ENCODE results near the gene KBTBD4.
"Not testable (repeated sequence)": the region's sequence is repeated elsewhere in the genome, so short reads cannot be mapped to it uniquely, and the experiment has no call there.

KBTBD4 gene

DNA sequence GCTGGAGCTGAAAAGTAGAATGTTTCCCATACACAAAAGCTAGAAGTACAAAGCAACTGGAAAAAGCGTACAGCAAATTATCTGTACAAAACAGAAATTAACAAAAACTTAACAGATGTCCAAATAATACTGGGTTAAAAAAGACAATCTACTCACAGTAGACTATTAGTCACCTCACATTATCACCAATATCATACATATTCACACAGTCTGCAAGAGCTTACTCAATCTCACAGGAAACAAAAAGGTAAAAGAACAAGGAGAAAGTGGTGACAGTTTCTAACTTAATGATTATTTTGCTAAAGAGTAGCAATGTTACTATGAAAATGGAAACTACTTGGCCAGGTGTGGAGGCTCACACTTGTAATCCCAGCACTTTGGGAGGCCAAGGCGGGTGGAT lies 37.7 kb downstream of the KBTBD4 start:
- DNase-seq (no peak), ATAC-seq (replicated peaks) (peak; percentile 70)
- Mint-ChIP-seq H3K36me3 (ENCODE audit: insufficient read depth) (peaks cover 12% of the 10 kb centered on the region), H3K27ac (peak overlapping the region; percentile 89 to 96), H3K4me3 (peak overlapping the region; percentile 74 to 78), H3K9me3 (no peaks in the 10 kb centered on the region), H3K27me3 (no peaks in the 10 kb centered on the region), H3K4me1 (ENCODE audit: low read depth in 2 of 2) (peaks cover 42 to 60% of the 10 kb centered on the region in 2 donors)

DNA sequence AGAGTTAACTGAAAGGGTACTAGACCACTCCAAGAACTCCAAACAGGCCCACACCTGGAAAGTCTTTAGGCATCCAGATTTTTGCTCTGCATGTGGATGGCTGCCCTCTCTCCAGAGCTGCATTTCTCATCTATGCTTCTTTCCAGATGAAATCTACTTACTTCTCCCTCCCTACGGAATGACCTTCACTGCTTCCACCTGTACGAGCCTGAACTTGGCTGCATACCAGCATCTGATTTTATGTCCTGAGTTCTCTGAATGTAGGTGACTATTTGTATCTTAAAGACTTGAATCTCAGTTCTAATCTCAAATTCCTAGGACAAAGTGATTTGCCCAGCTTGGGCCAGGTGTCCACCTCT lies 39.1 kb downstream of the KBTBD4 start:
- Mint-ChIP-seq H3K27ac (peak overlapping the region; percentile 62 to 96), H3K9me3 (no peaks in the 10 kb centered on the region), H3K36me3 (ENCODE audit: insufficient read depth) (peaks cover 25% of the 10 kb centered on the region), H3K4me1 (ENCODE audit: low read depth in 2 of 2) (peaks cover 44 to 61% of the 10 kb centered on the region in 2 donors), H3K4me3 (peak overlapping the region; percentile 74 to 78), H3K27me3 (no peaks in the 10 kb centered on the region)
- ATAC-seq (replicated peaks) (no peak), DNase-seq (no peak)

DNA sequence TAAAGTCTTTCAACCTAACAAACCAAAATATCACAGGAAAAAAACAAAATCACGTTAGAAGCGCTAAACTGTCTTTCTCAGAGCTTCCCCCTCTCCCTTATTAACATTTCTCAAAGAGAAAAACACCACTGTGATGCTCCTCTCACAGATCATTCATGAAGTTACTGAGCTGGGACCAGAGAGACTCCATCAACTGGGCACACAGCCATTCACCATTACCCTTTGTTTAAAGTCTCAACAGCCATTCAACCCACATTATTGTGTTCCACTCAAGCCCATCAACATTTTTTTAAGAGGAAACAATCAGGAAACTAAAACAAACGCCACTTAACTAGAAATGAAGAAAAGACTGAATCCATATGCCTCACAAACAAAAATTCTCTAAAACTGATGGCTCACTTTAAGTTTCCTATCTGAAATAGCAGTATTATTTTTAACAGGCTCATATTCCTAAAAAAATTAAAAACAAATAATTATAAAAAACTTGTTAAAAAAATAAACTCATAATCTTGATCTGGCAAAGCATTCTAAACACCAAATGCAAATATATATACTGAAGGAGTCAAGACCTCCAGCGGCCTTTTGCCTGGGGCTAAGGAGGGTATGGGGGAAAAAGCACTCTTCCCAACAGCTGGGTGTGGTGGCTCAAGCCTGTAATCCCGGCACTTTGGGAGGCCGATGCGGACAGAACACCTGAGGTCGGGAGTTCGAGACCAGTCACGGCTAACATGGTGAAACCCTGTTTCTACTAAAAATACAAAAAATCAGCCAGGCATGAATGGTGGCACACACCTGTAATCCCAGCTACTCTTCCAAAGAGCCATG lies 39.8 kb downstream of the KBTBD4 start:
- Mint-ChIP-seq H3K27ac (peak overlapping the region; percentile 62 to 96), H3K36me3 (ENCODE audit: insufficient read depth) (peaks cover 30% of the 10 kb centered on the region), H3K27me3 (no peaks in the 10 kb centered on the region), H3K9me3 (no peaks in the 10 kb centered on the region), H3K4me3 (peak overlapping the region; percentile 12 to 74), H3K4me1 (ENCODE audit: low read depth in 2 of 2) (peaks cover 40 to 54% of the 10 kb centered on the region in 2 donors)
- ATAC-seq (replicated peaks) = no peak
- DNase-seq = no peak

DNA sequence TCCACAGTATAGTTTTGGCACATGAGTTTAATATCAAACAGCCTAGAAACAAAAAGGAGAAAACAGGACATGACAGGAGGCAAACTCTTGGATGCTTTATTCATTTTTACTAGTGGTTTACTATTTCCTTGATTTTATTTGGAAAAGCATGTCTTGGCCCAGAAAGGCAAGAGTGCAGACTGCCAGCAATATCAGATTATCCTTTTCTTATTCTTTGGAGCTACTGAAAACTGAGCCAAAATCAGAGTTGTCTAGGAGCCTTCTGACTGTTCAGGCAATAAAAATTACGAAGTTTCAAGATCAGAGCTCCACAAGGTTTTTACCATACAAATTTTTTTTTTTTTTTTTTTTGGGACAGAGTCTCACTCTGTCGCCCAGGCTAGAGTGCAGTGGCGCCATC lies 41.9 kb downstream of the KBTBD4 start:
- H3K9me3 Mint-ChIP-seq = no peaks in the 10 kb centered on the region
- no peaks in the 10 kb centered on the region for H3K27me3 Mint-ChIP-seq
- peaks cover 35% of the 10 kb centered on the region for H3K36me3 Mint-ChIP-seq (ENCODE audit: insufficient read depth)
- DNase-seq (no peak), ATAC-seq (replicated peaks) (no peak)
- no peak overlapping the region for H3K4me3 Mint-ChIP-seq
- no peak overlapping the region for H3K27ac Mint-ChIP-seq
- peaks cover 39 to 51% of the 10 kb centered on the region in 2 donors for H3K4me1 Mint-ChIP-seq (ENCODE audit: low read depth in 2 of 2)

DNA sequence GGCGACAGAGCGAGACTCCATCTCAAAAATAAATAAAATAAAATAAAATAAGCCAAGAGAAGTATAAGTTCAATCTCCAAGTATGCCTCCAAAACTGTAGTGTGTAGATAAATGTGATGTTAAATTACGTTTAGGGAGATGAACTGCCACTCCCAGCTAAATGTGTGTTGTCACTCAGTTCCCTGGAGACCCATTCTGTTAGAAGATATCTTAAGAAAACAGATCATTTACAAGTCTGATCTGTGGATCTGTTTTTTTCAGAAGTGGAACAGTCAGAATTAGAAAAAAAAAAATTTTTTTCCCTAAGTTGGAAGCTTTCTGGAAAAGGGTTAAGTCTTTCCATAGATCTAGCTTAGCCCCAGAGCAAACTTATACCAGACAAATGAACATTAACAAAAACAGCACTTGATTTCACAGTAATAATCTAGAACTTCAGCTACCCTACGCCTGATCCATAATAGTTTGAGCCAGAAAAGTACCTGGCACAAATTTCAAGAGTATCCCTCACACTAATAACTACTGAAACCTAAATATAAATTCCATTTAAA lies 44.0 kb downstream of the KBTBD4 start:
- Mint-ChIP-seq H3K4me1 (ENCODE audit: low read depth in 2 of 2) (peaks cover 41 to 50% of the 10 kb centered on the region in 2 donors), H3K36me3 (ENCODE audit: insufficient read depth) (peaks cover 35% of the 10 kb centered on the region), H3K27ac (no peak overlapping the region), H3K9me3 (no peaks in the 10 kb centered on the region), H3K27me3 (no peaks in the 10 kb centered on the region), H3K4me3 (peak overlapping the region in 1 of 2 donors; percentile 54)
- no peak for DNase-seq
- ATAC-seq (replicated peaks) = no peak

DNA sequence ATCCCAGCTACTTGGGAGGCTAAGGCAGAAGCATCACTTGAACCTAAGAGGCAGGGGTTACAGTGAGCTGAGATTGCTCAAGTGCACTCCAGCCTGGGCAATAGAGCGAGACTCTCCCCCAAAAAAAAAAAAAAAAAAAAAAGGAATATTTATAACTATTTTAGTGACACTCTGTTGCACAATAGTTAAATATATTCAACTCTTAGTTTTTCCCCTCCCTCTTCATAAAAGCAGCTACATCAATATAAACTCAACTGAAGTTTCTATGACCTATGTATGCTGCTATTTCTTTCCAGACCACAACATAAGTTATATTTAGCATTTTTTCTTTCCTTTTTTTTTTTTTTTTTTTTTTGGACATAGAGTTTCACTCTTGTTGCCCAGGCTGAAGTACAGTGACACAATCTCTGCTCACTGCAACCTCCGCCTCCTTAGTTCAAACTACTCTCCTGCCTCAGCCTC lies 45.0 kb downstream of the KBTBD4 start:
- peaks cover 37 to 46% of the 10 kb centered on the region in 2 donors for H3K4me1 Mint-ChIP-seq (ENCODE audit: low read depth in 2 of 2)
- H3K27me3 Mint-ChIP-seq = no peaks in the 10 kb centered on the region
- ATAC-seq (replicated peaks) = no peak
- no peak overlapping the region for H3K27ac Mint-ChIP-seq
- no peak for DNase-seq
- H3K36me3 Mint-ChIP-seq (ENCODE audit: insufficient read depth) = peaks cover 44% of the 10 kb centered on the region
- peak overlapping the region in 1 of 2 donors; percentile 10 for H3K4me3 Mint-ChIP-seq
- H3K9me3 Mint-ChIP-seq = no peaks in the 10 kb centered on the region

DNA sequence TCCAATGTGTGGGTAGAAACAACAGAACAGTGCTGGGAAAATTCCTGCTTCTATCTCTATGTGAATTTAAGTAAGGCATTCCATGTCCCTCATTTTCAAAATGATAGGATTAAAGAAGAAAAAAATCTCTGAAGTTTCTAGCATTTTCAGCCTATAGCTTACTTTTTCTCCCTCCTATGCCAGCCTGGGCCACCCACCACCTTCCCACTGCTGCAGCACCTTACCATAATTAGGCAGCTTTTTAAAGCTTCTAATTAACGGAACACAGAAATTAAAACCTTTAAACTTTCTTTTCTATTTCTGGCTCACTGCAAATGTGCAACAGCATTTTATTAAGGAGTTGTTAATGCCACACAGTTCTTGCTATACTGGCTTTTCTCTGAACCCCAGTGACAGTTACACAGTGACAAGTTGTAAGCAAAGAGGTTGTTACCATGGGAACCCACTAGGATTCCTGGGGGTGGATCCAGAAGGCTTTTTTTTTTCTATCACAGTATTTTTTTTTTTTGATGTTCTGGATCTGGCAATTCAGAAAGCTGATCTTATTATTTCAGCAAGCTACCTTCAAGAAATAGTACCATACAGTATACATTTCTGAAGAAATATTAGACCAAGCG lies 46.1 kb downstream of the KBTBD4 start:
- DNase-seq (no peak), ATAC-seq (replicated peaks) (no peak)
- H3K4me1 Mint-ChIP-seq (ENCODE audit: low read depth in 2 of 2) = peaks cover 34 to 44% of the 10 kb centered on the region in 2 donors
- H3K36me3 Mint-ChIP-seq (ENCODE audit: insufficient read depth) = peaks cover 46% of the 10 kb centered on the region
- H3K27ac Mint-ChIP-seq = peak overlapping the region; percentile 12 to 31
- peak overlapping the region in 1 of 2 donors; percentile 37 for H3K4me3 Mint-ChIP-seq
- H3K27me3 Mint-ChIP-seq = no peaks in the 10 kb centered on the region
- no peaks in the 10 kb centered on the region for H3K9me3 Mint-ChIP-seq

DNA sequence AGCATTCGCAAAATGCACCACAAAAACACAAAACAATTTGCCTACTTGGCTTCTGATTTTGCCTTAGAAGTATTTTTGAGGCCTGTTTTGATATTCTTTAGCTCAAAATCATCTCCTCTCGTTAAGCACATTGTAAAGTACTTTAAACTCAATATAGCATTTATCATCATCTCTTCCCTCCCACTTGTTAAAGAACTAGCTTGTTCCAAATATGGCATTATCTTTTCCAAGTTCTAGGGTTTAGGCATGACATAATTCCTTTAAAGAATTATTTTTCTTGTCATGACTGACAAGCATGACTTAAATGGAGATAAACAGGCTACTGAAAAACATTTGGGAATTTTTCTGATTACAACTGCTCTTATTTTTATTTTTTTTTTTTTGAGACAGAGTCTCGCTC lies 47.1 kb downstream of the KBTBD4 start:
- Mint-ChIP-seq H3K4me1 (ENCODE audit: low read depth in 2 of 2) (peaks cover 34 to 46% of the 10 kb centered on the region in 2 donors), H3K27ac (peak overlapping the region; percentile 49 to 75), H3K4me3 (no peak overlapping the region), H3K36me3 (ENCODE audit: insufficient read depth) (peaks cover 46% of the 10 kb centered on the region), H3K27me3 (no peaks in the 10 kb centered on the region), H3K9me3 (no peaks in the 10 kb centered on the region)
- no peak for ATAC-seq (replicated peaks)
- no peak for DNase-seq

DNA sequence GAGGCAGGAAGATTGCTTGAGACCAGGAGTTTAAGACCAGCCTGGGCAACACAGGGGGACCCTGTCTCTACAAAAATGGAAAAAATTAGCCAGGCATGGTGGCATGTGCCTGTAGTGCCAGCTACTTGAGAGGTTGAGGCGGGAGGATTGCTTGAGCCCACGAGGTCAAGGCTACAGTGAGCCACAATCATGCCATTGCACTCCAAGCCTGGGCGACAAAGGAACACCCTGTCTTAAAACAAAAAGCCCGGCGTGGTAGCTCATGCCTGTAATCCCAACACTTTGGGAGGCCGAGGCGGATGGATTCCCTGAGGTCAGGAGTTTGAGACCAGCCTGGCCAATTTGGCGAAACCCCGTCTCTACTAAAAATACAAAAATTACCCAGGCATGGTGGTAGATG lies 48.0 kb downstream of the KBTBD4 start:
- H3K9me3 Mint-ChIP-seq; DNase-seq; ATAC-seq (replicated peaks); H3K27me3 Mint-ChIP-seq: not testable (repeated sequence)
- Mint-ChIP-seq H3K4me1 (ENCODE audit: low read depth in 2 of 2) (peaks cover 38 to 54% of the 10 kb centered on the region in 2 donors), H3K27ac (peak overlapping the region; percentile 49 to 70), H3K4me3 (peak overlapping the region in 1 of 2 donors; percentile 3), H3K36me3 (ENCODE audit: insufficient read depth) (peaks cover 41% of the 10 kb centered on the region)

DNA sequence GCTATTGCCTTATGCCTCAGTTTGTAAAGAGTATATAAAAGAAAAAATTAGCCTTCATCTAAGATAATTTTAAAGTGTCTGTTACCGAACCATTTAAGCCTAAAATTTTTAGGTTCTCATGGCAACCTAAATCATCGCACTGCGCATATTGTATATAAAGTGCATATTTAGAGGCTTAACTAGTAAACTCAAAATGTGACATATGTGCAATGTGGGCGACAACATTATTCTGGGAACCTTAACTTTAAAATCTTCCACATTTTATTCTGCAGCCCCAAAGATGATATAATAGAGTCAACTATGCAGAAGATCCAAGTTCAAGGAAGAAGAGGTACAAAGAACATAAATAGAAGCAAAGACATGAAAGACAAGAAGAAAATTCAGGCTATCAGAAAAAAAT lies 48.8 kb downstream of the KBTBD4 start:
- Mint-ChIP-seq H3K27me3 (no peaks in the 10 kb centered on the region), H3K9me3 (no peaks in the 10 kb centered on the region), H3K27ac (peak overlapping the region; percentile 66 to 70), H3K4me1 (ENCODE audit: low read depth in 2 of 2) (peaks cover 41 to 56% of the 10 kb centered on the region in 2 donors), H3K36me3 (ENCODE audit: insufficient read depth) (peaks cover 39% of the 10 kb centered on the region), H3K4me3 (peak overlapping the region in 1 of 2 donors; percentile 3)
- DNase-seq = no peak
- no peak for ATAC-seq (replicated peaks)

DNA sequence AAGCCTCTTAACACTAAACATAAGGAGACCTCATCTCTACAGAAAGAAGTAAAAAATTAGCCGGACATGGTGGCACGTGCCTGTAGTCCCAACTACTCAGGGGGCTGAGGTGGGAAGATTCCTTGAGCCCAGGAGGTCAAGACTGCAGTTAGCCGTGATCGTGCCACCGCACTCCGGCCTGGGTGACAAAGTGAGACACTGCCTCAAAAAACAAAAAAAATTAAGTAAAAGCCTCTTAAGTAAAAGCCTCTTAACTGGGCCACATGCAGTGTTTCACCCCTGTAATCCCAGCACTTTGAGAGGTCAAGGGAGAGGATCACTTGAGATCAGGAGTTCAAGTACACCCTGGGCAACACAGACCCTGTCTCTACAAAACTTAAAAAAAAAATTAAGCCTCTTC lies 51.6 kb downstream of the KBTBD4 start:
- peaks cover 28% of the 10 kb centered on the region for H3K36me3 Mint-ChIP-seq (ENCODE audit: insufficient read depth)
- no peak overlapping the region for H3K4me3 Mint-ChIP-seq
- no peaks in the 10 kb centered on the region for H3K27me3 Mint-ChIP-seq
- ATAC-seq (replicated peaks) (no peak), DNase-seq (no peak)
- no peak overlapping the region for H3K27ac Mint-ChIP-seq
- peaks cover 50 to 63% of the 10 kb centered on the region in 2 donors for H3K4me1 Mint-ChIP-seq (ENCODE audit: low read depth in 2 of 2)
- H3K9me3 Mint-ChIP-seq = no peaks in the 10 kb centered on the region

DNA sequence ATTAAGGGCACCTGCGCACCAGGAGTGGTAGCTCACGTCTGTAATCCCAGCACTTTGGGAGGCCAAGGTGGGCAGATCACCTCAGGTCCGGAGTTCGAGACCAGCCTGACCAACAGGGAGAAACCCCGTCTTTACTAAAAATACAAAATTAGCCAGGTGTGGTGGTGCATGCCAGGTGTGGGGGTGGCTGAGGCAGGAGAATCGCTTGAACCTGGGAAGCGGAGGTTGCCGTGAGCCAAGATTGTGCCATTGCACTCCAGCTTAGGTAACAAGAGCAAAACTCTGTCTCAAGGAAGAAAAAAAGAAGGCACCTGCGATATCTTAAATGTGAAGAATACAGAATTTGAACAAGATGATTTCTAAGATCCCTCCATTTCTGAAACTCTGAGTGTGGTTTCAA lies 52.7 kb downstream of the KBTBD4 start:
- DNase-seq; H3K27me3 Mint-ChIP-seq; ATAC-seq (replicated peaks); H3K9me3 Mint-ChIP-seq: not testable (repeated sequence)
- H3K4me1 Mint-ChIP-seq (ENCODE audit: low read depth in 2 of 2) = peaks cover 44 to 55% of the 10 kb centered on the region in 2 donors
- H3K4me3 Mint-ChIP-seq = peak overlapping the region in 1 of 2 donors; percentile 72
- peaks cover 26% of the 10 kb centered on the region for H3K36me3 Mint-ChIP-seq (ENCODE audit: insufficient read depth)
- H3K27ac Mint-ChIP-seq = peak overlapping the region; percentile 62 to 93

DNA sequence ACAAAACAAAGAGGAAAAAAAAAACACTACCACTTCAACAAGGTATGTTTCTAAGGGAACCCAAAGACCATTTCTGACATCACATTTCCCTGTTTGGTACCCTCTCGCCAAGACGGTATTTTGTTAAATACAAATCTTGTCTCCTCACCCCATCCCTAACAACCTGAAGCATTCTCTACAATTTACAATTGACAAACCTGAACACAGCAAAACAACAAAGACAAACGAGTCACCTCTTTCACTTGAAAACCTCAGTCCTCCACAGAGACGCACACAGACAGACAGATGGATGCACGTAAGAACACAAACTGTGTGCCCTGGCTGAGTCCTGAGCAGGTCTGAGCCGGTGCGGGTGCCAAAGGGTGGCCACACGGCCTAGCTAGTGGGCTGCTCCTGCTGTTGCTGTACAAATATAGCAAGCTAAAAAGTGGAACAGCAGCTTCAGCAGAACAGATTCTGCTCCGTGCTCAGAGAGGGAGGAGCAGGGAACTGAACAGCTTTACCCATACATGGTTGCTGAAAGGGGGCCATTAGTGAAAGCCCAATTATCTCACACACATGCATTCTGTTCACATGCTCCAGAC lies 54.4 kb downstream of the KBTBD4 start:
- peaks cover 39 to 55% of the 10 kb centered on the region in 2 donors for H3K4me1 Mint-ChIP-seq (ENCODE audit: low read depth in 2 of 2)
- peak overlapping the region; percentile 62 to 87 for H3K27ac Mint-ChIP-seq
- H3K27me3 Mint-ChIP-seq = no peaks in the 10 kb centered on the region
- no peaks in the 10 kb centered on the region for H3K9me3 Mint-ChIP-seq
- peak overlapping the region; percentile 43 to 47 for H3K4me3 Mint-ChIP-seq
- ATAC-seq (replicated peaks) = peak; percentile 35
- peaks cover 29% of the 10 kb centered on the region for H3K36me3 Mint-ChIP-seq (ENCODE audit: insufficient read depth)
- no peak for DNase-seq
